ENCODE measurements around the gene CCR5.

- no peak for TF ChIP-seq CTCF (conservative IDR thresholded peaks at IDR 0.05; ENCODE audit: low read depth, low read length)
- no peak for TF ChIP-seq EZH2 (IDR thresholded peaks at IDR 0.05; ENCODE audit: low read length, unreplicated experiment)
These were observed 1.6 kb upstream of the CCR5 start for GRCh38 chr3:46369151-46369550.
